Lower lobe of right lung (tissue), 2 donors: ENCODE measurements around the gene CBS. TPM values are rescaled to one million over a fixed set of nuclear protein-coding genes. Genes with fewer than 3 reads are reported as not detected.
"Not testable (repeated sequence)": the region's sequence is repeated elsewhere in the genome, so short reads cannot be mapped to it uniquely, and the experiment has no call there.

Source experiments
- ATAC-seq, 2 donors: fragments of 200-7000 bp; cut with Tn5 transposase; one replicate each; pipeline ENCODE4 v1.9.1; 2020 to 2022; ENCODE audit warnings: mild to moderate bottlenecking in 2 of 2, moderate library complexity in 2 of 2
- DNase-seq: peaks from one replicate; pipeline ENCODE4 v3.0.0-alpha.2; 2020
- H3K27ac ChIP-seq: fragments of 200-600 bp; one replicate; pipeline ENCODE4 v1.8.0; 2022
- H3K27me3 ChIP-seq: fragments of 200-600 bp; one replicate; pipeline ENCODE4 v1.8.0; 2022; ENCODE audit warnings: low read depth
- H3K36me3 ChIP-seq: fragments of 200-600 bp; one replicate; pipeline ENCODE4 v1.8.0; 2022; ENCODE audit warnings: mild to moderate bottlenecking
- H3K4me1 ChIP-seq: fragments of 200-600 bp; one replicate; pipeline ENCODE4 v1.8.0; 2022
- H3K4me3 ChIP-seq: fragments of 200-600 bp; one replicate; pipeline ENCODE4 v1.8.0; 2022; ENCODE audit warnings: mild to moderate bottlenecking
- H3K9me3 ChIP-seq: fragments of 200-600 bp; one replicate; pipeline ENCODE4 v1.8.0; 2022
- intact Hi-C: fragments of 100-400 bp; cut with DNase I; formaldehyde crosslinking; loops from one replicate; pipeline ENCODE4 v1.11.0; 2022
- long read RNA-seq: library from polyadenylated mRNA; unstranded; transcript quantifications from one replicate; pipeline ENCODE4 v2.0.0, GENCODE V29; 2021
- total RNA-seq: library from RNA; stranded (reverse); fragmentation: NEBNext Ultra II Directional; extraction: Animal tissue kit (Norgen Biotek cat#: 25700); gene quantifications from one replicate; pipeline ENCODE4 v1.2.1, GENCODE V29; 2021
- donor health status: DM: no; HTN: yes; CAD: no; lungs with severe emphysema.

CBS gene
- total RNA-seq: 82.3 TPM
- long read RNA-seq, transcript CBS-204 (17 exons, 2,605 nt): major isoform, 143 of 248 reads
- long read RNA-seq, transcript CBS-203 (17 exons, 2,453 nt): minor isoform, 6 of 248 reads
- long read RNA-seq, partial matches to known transcripts: 41 of 248 reads
- long read RNA-seq, other reads (novel, unspliced or antisense): 54 of 248 reads

DNA sequence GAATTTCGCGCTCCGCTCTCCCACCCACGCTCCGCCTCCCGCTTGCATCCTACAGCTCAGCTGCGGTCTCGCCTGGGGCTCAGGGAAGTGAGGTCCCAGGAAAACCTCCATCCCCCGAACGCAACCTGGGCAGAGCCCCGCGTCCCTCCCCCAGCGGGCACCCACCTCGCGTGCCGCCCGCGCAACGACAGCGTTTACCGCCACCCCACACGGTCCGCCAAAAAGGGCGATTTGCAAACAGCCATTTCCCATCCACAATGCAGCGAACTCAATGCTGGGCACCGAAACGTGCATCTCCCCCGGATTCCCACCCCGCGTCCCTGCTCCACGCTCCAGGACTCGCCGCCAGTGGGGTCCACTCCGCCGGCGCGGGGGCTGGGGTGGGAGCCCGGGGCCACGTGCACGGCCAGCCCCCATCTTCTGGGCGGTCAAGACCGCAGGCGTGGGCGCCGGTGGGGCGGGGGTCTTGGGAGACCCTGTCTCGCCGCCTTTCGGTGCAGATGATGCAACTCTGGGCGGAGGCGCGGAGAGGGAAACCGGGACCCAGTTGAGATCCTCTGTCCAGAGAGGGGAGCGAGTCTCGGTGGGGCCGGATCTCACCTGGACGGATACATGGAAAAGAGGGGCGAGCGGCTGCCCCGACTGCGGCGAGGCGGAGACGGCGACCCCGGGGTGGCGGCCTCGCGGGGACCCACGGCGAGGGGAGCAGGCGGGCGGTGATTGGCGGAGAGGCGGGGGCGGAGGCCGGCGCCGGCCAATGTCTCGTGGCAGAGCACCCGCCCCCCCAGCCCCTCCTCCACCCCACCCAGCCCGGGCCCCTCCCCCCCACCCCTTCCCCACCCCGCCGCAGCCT lies at the start of gene CBS:
Gene CBS (minus strand): TSS at position 666 of the 853 bp plus-strand sequence. CDS start 3,642 bp downstream, outside the sequence.
- ATAC-seq: peak; percentile 50 to 70
- intact Hi-C loops, H3K27me3 ChIP-seq, H3K27ac ChIP-seq, H3K4me3 ChIP-seq, H3K9me3 ChIP-seq, H3K4me1 ChIP-seq, DNase-seq, H3K36me3 ChIP-seq: not testable (repeated sequence)

DNA sequence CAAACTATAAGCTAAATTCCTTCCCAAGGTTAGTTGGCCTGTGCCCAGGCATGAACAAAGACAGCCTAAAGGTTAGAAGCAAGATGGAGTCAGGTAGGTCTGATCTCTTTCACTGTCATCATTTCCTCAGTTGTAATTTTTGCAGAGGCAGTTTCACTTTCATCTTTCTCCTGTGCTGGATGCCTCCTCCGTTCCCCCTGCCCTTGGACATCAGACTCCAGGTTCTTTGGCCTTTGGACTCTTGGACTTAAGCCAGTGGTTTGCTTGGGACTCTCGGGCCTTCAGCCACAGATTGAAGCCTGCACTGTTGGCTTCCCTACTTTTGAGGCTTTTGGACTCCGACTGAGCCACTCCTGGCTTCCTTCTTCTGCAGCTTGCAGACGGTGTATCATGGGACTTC lies 40.3 kb upstream of the CBS start:
- intact Hi-C loops, H3K36me3 ChIP-seq, ATAC-seq, H3K27me3 ChIP-seq, DNase-seq, H3K4me1 ChIP-seq, H3K4me3 ChIP-seq, H3K9me3 ChIP-seq, H3K27ac ChIP-seq: not testable (repeated sequence)

DNA sequence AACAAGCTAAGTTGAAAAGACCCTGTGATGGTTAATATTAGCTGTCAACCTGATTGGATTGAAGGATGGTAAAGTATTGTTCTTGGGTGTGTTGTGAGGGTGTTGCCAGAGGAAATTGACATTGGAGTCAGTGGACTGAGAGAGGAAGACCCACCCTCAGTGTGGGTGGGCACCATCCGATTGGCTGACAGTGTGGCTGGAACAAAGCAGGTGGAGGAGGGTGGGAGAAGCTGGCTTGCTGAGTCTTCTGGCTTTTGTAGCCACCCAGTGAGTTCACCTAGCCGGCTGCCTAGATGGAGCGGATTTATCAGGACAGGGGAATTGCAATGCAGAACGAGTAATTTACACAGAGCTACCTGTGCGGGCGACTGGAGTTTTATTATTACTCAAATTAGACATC lies 38.8 kb upstream of the CBS start:
- DNase-seq, H3K36me3 ChIP-seq, H3K4me3 ChIP-seq, H3K4me1 ChIP-seq, H3K9me3 ChIP-seq, intact Hi-C loops, H3K27ac ChIP-seq, H3K27me3 ChIP-seq, ATAC-seq: not testable (repeated sequence)

DNA sequence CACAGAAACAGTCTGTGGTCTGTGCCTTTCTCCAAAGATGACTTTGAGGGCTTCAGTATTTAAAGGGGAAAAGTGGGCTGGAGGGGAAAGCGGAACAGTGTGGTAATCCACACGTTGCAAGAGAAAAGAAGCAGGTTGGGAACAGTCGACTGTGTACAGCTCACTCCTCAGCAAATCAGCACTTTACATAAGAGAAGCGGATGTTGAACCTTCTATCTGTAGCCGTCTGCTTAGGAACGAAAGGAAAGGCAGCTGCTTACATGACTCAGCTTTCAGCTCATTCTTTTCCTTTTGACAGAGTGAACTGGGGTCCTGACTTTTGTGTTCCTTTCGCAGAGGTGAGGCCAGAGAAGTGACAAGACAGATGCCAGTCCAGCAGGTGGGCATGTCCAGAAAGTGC lies 33.4 kb upstream of the CBS start:
- H3K9me3 ChIP-seq, ATAC-seq, H3K27me3 ChIP-seq, H3K4me3 ChIP-seq, H3K27ac ChIP-seq, intact Hi-C loops, DNase-seq, H3K36me3 ChIP-seq, H3K4me1 ChIP-seq: not testable (repeated sequence)

DNA sequence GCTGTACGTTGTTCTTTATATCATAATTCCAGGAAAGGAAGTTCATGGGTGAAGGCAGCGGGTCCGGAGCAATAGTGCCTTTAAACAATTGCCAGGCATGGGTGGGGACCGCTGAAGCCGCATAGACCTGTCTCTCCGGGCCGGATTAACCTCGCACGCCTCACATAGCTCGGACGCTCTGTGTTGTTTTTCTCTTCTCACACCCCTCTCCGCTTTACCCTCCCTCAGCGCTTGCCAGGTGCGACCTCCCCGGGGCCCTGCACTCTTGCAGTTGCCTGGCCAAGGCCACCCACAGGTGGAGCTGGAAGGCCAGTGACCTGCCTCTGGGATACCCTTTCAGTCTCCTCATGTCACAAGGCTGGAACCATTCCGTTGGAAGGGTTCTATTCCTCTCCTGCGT lies 32.5 kb upstream of the CBS start:
- H3K4me3 ChIP-seq, H3K36me3 ChIP-seq, H3K9me3 ChIP-seq, H3K4me1 ChIP-seq, H3K27ac ChIP-seq, intact Hi-C loops, H3K27me3 ChIP-seq, DNase-seq: not testable (repeated sequence)
- peak in 1 of 2 donors; percentile 45 for ATAC-seq

DNA sequence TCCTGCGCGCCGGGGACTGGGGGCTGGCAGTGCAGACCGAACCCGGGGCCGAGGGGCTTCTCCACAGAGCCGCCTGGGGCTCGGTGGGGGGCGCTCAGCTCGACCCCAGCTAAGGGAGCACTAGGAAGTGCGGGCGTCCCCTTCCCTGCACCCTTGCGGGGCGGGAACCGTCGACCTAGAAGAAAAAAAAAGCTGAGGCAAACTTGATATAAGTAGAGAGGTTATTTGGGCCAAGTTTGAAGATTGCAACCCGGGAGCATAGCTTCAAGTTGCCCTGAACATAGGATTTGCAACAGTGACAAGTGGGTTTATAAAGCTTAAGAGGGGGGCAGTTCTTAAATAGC lies 32.1 kb upstream of the CBS start:
- H3K27me3 ChIP-seq, intact Hi-C loops, H3K9me3 ChIP-seq, H3K27ac ChIP-seq, DNase-seq, H3K4me1 ChIP-seq, H3K4me3 ChIP-seq, H3K36me3 ChIP-seq: not testable (repeated sequence)
- ATAC-seq: peak in 1 of 2 donors; percentile 57

DNA sequence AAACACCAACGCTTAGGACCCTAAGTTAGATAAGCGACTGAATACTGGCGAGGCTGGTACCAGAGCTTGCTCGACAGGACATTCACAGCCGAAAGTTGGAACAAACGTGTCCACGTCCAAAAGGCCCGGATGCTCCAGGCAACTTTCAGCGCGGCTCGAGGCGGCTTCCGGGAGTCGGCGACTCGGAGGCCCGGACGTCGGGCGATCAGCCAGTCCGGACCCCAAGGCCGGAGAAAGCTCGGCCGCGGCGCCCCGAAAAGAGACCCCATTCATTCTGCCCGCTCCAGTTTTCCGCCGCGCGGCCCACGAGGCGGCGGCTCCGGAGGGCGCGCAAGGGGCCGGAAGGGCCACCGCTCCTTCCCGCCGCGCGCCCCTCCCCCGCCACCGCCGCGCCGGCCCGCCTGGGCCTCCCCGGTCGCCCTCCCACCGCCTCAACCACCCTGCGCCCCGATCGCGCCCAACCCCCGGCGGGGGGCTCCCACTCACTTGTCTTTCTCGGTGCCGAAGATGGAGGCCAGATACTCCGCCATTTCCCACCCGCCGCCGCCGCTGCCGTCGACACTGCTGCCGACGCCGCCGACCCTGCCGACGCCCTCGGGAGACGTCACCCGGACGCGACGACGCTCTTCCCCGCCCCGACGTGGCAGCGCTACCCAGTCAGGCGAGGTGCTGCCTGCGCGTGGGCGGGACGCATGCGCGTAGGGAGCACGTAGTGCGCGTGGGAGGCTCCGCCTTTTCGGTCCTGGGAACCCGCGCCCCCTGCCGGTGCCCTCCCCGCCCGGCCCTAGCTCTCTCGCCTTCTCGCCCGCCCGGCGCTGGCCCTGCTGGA lies 31.5 kb upstream of the CBS start, which contains the start of gene U2AF1:
Gene U2AF1 (minus strand): TSS at position 606 of the 829 bp plus-strand sequence. CDS start 76 bp downstream, at position 530.
- DNase-seq: peak; percentile 86
- peak; percentile 98 to 100 for ATAC-seq
- H3K27ac ChIP-seq: peak within 1 kb of the TSS; percentile 87

DNA sequence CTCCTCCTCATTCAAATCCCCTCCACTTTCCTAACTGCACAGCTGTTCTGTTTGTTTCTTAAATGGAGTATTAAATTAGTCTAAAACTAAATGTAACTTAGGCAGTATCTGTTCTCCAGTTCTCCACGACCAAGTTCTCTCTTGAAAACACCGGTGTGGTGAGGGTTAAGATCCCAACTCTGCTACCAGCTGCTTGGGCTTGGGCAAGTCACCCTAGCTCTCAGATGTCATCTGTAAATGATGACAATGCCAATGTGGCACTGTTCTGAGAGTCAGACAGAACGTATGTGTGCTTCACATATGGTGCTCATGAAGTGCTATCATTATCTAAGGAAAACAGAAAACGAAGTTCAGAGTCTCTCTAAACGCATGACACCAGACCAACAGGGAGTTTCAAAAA lies 29.0 kb upstream of the CBS start:
- H3K27ac ChIP-seq, intact Hi-C loops, DNase-seq, H3K36me3 ChIP-seq, ATAC-seq, H3K27me3 ChIP-seq, H3K4me1 ChIP-seq, H3K4me3 ChIP-seq, H3K9me3 ChIP-seq: not testable (repeated sequence)

More for the DNA sequence above, 31.5 kb upstream of the CBS start, which contains the start of gene U2AF1:
- H3K27me3 ChIP-seq, H3K36me3 ChIP-seq, H3K4me1 ChIP-seq, intact Hi-C loops, H3K9me3 ChIP-seq: not testable (repeated sequence)
- H3K4me3 ChIP-seq: peak within 1 kb of the TSS; percentile 61

DNA sequence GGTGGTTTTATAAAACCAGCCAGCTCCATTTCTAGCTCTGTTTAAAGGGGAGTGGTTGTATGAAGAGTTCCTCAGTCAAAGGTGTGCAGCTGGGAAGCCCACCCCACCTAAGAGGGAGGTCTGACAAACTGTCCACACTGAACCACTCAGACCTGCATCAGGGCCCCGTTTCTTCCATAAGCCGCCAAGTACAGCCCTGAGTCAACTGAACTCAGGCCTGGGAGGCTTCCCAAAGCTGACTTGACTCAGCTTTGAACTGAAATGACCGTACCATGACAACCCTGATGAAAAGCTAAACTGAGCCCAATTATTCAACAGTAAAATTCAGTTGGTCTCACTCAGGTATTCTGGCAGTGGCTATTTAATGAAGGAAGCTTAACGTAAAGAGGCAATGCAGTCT lies 26.6 kb upstream of the CBS start:
- H3K4me3 ChIP-seq, ATAC-seq, H3K9me3 ChIP-seq, H3K27ac ChIP-seq, DNase-seq, H3K36me3 ChIP-seq, H3K27me3 ChIP-seq, H3K4me1 ChIP-seq, intact Hi-C loops: not testable (repeated sequence)

DNA sequence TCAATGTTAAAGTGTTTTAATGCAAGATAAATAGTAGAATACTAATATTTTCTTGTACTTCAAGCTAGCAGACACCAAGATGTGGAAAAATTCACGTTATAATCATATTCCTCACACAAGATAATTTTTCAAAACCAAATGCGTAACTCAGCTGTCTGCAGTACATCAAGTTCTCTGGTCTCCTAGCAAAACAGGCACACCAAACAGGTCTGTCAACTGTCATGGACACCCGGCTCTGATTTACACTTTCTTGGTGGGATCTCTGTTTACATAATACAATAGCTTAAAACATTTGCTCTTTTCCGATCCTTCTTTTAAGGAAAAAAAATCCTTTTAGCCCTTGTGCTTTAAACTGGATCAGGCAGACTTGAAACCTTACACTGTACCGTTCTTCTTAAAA lies 26.0 kb upstream of the CBS start:
- DNase-seq, H3K27ac ChIP-seq, intact Hi-C loops, H3K4me1 ChIP-seq, H3K4me3 ChIP-seq, ATAC-seq, H3K36me3 ChIP-seq, H3K27me3 ChIP-seq, H3K9me3 ChIP-seq: not testable (repeated sequence)

DNA sequence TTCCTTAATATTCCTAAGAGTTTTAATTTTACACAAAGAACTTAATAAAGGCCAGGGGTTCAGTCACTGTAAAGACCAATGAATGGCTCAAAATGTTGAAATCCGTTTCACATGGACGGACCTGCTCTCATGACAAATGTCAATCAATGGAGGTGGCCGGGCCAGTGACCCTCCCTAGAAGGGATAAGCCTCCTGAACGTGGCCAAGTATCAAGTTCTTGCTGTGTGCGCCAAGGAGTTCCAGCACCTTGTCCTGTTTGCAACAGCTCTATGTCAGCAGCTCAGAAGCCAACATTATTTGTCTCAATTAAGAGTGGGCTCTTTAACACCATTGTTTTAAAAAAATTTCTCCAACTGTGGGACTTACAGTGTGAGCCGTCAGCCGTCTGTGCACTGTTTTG lies 25.4 kb upstream of the CBS start:
- ATAC-seq, H3K27me3 ChIP-seq, intact Hi-C loops, H3K4me1 ChIP-seq, DNase-seq, H3K9me3 ChIP-seq, H3K4me3 ChIP-seq, H3K27ac ChIP-seq, H3K36me3 ChIP-seq: not testable (repeated sequence)

DNA sequence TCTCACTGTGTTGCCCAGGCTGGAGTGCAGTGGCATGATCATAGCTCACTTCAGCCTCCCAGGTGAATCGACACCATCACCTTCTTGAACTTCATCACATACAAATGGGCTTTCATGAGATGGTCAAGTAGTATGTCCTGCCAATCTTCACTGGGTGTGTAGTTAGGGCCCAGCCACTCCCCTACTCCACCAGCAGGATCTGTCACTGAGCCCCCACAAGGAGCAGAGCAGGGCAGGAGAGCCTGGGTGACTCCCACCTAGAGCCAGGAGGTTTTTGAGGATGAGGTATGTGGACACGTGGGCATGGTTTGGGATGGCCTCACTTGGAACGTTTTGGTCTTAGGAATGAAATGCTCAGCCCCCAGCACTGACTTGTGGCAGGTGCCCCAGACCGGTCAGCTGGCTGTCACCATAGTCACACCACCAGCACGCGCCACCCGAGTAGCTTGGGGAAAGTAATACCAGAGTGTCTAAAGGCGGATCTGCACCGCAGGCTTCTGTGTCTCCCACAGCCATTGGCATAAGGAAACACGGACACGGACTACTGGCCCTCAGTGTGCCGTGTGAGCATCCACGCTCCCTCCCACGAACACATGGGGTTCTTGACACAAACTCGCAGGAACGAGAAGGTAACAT lies 16.5 kb upstream of the CBS start:
- H3K9me3 ChIP-seq, H3K36me3 ChIP-seq, intact Hi-C loops, H3K4me1 ChIP-seq, DNase-seq, H3K27ac ChIP-seq, H3K4me3 ChIP-seq, ATAC-seq, H3K27me3 ChIP-seq: not testable (repeated sequence)

DNA sequence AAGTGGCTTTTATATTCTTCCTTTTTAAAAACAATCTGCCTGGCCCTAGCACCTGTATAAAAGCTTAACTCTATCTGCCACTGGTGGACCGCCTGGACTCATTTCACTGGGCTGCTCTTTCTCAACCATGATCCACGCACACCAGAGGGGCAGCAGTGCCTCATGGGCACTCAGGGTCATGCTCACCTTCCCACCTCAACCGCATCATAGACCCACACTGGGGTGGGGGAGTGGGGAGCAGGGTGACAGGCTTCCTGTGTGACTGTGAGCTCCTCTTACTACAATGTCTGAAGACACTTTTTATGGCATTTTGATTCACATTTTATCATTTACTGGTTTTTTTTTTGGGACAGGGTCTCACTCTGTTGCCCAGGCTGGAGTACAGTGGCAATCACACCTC lies 15.3 kb upstream of the CBS start:
- H3K4me3 ChIP-seq, H3K27me3 ChIP-seq, H3K27ac ChIP-seq, ATAC-seq, intact Hi-C loops, H3K4me1 ChIP-seq, H3K36me3 ChIP-seq, DNase-seq, H3K9me3 ChIP-seq: not testable (repeated sequence)
